ENCODE data around the gene POFUT2.

DNA sequence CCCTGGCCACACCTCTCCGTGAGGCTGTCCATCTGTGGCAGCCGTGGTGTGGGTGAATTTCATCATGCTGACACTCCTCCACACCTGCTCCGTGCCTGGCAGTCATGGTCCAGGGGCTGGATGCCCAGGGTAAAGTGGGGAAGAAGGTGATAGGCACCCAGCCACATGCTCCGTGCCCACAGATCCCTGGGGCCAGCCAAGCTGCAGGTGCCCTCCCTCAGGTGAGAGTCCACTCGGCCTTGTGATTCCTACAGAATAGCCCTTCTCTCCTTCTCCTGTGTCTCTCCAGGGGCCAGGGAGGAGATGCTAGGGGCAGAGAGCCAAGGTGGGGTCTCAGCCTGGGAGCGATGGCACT lies 16.8 kb upstream of the POFUT2 start:
- TF ChIP-seq CTCF (IDR thresholded peaks at IDR 0.05): no peak
- TF ChIP-seq POLR2A (IDR thresholded peaks at IDR 0.05): no peak

All from ovary (tissue), 3 donors.